ENCODE results near the gene ASXL3.

The ASXL3 gene

DNA sequence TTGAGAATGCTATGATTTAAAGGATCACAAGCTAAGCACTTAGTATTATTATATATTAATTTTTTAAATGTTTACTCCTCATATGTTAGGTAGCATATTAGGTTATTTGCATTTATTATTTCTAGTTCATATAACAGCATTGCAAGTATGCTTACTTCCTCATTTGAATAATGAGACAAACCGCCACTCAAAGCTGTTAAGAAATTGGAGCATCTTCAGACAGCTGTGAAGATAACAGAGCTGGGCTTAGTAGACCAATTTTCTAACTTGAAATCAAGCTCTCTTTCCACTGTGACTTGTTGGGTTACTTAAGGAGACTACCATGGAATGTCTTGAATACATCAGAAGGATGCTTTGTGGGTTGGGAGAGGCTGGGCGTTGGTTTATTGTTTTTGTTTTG, 139.3 kb downstream of the ASXL3 start:
- DNase-seq (ENCODE audit: low read depth), result no peak

DNA sequence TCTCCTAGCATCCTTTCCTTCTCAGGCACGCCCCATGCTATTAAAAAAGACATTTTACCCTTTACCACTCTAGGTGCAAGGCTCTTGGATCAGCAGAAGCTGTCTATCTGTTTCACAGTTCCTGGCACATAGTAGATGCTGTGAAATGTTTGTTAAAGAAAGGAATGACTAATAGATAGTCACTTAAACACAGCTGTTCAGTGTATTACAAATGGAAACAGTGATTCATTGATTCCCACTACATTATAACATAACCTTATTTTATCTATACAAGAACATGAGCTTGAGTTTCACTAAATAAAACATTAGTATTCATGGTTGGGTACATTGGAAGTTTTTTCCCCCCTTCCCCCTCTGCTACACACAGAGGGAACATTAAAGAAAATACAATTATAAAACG, 142.1 kb downstream of the ASXL3 start:
- no peak for DNase-seq (ENCODE audit: low read depth)

DNA sequence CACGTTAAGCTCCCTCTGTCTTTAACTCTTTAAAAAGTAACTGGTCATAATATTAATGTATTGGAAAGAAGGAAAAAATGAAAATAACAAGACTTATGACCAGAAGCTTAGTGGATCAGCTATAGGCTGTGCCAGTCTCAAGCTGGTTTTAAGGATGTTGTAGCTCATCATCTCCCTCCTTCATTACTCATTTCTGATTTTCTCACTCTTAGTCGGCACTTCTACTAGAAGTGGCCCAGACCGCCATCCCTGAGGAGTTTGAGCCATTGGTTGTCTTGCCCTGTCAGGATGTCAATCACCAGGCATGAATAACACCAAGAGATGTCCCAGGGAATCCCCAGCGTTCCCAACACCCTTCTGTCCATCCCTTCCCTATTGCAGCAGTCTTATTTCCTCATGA, 151.5 kb downstream of the ASXL3 start:
- no peak for DNase-seq (ENCODE audit: low read depth)

DNA sequence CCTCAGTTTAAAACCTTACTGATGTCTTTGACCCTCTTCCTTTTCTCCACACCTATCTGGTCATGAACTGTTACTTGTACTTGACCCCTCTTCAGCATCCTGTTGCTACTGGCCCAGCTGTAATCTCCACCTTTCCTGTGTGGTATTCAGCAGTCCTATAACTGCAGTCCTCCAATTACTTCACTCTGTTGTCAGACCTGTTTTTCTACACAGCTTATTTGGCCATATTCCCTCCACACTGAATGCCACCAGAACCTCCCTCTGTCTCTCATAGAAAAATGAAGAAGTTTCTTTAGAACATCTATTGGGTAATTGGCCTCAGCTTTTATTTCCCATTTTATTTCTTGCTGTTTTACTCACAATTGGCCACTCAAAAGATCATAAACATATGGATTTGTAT, 155.4 kb downstream of the ASXL3 start:
- DNase-seq (ENCODE audit: low read depth), result no peak

DNA sequence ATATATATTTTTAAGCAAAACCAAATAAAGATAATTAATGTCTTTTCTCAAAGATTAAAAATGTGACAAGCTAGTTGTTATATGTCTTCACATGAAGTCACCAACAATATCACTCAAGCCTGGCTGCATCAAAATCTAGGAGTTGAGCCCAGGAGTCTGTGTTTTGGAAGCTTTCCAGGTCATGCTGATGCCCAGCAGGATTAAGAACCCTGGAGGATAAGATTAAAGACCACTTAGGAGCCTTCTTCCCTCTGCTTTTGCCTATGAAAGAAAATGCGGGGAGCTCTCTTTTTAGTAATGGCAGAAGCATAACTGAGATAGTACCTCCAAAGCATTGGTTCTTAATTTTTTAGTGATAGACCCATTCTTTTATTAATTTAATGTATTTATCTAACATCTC, 157.4 kb downstream of the ASXL3 start:
- no peak for DNase-seq (ENCODE audit: low read depth)

DNA sequence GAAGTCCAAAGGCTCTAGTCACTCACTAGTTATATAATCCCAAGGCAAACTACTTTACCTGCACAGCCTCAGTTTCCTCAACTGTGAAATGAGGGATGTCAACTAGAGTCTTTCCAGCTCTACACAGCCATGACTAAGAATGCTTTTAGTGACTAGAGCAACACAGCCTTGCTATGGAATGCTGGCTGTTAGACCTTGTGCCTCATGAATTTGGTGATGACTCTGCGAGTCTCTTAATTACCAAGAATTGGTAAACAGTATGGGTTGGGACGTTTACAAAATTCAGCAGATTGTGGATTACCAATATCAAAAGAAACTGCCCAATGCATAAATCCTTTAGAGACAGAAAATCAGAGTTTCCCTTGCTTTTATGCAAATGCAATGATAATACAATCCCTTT, 163.7 kb downstream of the ASXL3 start:
- DNase-seq (ENCODE audit: low read depth), result no peak

GRCh38 chr18:33744032-33744697, 166.1 kb downstream of the ASXL3 start:
- no peak for DNase-seq (ENCODE audit: low read depth)

DNA sequence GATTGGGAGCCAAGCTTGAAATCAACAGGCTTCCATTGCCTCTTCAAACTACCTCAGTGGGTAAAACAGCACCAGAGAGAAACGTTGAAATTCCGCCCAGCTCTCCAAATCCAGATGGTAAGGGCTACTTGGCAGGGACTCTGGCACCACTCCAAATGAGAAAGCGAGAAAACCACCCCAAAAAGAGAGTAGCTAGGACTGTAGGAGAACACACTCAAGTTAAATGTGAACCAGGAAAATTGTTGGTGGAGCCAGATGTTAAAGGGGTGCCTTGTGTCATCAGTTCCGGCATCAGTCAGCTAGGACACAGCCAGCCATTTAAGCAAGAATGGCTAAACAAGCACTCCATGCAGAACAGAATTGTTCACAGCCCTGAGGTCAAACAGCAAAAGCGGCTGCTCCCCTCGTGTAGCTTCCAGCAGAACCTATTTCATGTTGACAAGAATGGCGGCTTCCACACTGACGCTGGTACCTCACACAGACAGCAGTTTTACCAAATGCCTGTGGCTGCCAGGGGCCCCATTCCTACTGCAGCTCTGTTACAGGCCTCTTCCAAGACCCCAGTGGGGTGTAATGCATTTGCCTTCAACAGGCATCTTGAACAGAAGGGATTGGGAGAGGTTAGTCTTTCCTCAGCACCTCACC, 167.3 kb downstream of the ASXL3 start:
- no peak for DNase-seq (ENCODE audit: low read depth)

DNA sequence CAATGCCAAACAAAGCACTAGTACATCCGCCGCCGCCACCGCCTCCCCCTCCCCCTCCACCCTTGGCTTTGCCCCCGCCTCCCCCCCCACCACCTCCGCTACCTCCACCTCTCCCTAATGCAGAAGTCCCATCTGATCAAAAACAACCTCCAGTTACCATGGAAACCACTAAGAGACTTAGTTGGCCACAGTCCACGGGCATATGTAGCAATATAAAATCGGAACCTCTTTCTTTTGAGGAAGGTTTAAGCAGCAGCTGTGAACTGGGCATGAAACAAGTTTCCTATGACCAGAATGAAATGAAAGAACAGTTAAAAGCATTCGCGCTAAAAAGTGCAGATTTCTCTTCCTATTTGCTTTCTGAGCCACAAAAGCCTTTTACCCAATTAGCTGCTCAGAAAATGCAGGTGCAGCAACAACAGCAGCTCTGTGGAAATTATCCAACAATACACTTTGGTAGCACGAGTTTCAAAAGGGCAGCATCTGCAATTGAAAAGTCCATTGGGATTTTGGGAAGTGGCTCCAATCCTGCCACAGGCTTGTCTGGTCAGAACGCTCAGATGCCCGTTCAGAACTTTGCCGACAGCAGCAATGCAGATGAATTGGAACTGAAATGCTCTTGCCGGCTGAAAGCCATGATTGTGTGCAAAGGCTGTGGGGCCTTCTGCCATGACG, 168.0 kb downstream of the ASXL3 start:
- no peak for DNase-seq (ENCODE audit: low read depth)

DNA sequence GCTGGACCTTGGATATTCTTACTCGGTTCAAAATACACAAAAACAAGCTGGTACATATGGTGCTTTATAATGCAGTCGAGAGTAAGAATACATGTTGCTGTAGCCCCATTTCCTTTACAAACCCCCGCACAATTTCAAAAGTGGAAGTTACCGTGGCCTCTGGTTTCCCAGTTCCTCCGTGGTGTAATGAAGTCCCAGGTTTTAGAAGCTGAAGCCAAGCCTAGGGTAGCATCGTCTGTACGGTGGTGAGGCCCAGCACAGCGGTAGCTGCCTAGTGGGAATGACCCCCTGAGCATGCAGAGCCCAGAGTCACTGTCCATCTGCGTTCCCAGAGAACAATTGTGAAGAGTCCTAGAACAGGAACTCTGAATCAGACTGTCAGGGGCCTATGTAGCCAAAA, 171.8 kb downstream of the ASXL3 start:
- no peak for DNase-seq (ENCODE audit: low read depth)

DNA sequence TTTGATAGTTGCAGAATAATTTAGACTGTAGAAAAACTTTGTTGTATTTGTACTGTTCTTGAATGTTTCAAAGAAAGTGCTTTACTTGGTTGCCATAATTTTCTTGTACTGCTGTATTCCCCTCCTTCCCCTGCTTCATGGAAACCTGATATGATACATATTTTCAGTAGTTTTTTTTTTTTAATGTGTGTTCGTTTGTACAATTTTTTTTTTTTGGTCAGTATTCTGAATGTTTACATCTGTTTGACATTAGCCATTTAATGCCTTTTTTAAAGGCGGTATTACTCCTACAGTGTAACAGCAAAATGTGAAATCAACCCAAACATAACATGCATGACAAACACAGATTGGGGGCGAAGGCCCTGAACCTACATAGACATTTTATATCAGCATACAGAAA, 172.3 kb downstream of the ASXL3 start:
- no peak for DNase-seq (ENCODE audit: low read depth)

DNA sequence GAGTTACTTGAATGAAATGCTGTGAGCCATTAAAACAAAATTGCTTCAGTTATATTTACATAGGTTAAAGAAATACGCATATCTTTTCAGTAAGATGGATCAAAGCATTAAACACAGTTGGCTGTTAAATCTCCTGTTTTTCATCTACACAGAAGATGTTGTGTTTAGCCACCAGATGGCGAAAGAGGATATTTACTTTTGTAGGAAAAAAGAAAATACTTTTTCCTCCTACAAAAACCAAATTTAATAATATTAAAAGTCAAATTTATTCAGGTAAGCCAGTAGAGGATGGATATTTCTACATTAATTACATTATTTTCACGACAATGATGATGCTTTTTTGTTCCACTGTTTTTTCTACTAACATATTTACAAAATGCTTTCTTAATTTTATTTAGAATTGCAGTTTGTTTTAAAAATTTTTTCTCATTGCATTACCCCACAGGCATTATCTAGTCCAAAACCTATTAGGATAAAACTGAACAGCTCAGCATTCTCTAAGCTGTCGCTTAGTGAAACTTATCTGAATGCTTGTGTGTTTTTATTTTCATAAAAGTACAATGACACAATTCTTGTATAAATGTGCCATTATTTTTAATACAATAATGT, 173.7 kb downstream of the ASXL3 start:
- DNase-seq (ENCODE audit: low read depth), result no peak

GRCh38 chr18:33755391-33755790, 177.4 kb downstream of the ASXL3 start:
- DNase-seq (ENCODE audit: low read depth), result no peak

DNA sequence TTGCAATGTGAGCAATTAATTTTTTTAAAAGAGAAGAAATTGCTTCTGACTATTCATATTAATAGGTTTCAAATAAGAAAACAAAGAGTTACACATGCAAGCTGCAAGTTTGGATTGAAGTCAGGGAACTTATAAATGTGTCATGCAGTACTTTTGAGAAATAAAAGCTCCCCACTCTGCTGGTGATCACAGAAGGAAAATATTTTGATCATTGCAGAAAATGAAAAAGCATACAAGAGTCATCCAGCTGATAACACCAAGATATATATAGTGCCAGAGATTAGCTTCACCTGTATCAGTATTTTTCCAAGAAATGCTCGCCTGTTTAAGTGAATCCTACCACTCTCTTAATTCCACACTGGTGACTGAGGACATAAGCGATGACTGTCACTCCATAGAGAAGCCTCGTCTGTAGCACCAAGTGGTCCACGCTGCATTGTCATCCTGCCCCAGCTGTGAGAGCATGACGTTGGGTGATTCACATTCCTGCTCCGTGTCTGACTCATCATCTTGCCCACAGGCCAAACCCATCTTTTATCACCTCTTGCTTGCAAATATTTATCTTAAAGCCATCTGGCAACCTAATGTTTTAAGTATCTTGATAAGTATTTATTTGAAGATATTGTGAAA, 178.0 kb downstream of the ASXL3 start:
- DNase-seq (ENCODE audit: low read depth), result no peak

GRCh38 chr18:33757037-33757436, 179.0 kb downstream of the ASXL3 start:
- DNase-seq (ENCODE audit: low read depth), result no peak

DNA sequence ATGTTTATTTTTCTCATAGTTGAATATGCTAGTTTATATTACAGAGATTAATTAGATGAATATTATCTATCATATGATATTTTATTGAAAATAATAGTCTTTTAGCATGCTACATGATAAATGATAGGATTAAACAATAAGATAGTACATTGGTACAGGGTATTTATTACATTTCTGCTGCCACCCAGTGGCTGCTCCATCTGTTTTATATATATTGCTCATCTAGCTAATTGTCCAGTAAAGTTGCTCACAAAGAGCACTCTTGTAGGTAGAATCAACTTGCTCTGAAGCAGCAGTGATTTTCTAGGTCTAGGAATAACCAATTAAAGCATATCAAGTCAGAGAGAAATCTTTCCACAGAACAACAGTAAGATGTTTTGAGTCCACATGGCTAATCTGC, 183.3 kb downstream of the ASXL3 start:
- DNase-seq (ENCODE audit: low read depth), result no peak

GRCh38 chr18:33781429-33781828, 203.4 kb downstream of the ASXL3 start:
- no peak for DNase-seq (ENCODE audit: low read depth)
